NB4 (cell line): Measurements from ENCODE around the gene OR10J1.

Experiments
- POLR2A ChIP-seq: IDR thresholded peaks from 2 replicates; pipeline ENCODE4 v1.6.1; 2011; ENCODE audit warnings: mild to moderate bottlenecking; ENCODE audit not compliant: insufficient read length; ENCODE audit errors: extremely low read depth
- TF ChIP-seq, protein P1 (sequence below): IDR thresholded peaks from one replicate; pipeline ENCODE4 v1.5.1; 2012; ENCODE audit warnings: low read depth, low read length
- TF ChIP-seq, protein P2 (sequence below): IDR thresholded peaks from 2 replicates; pipeline ENCODE4 v1.6.1; 2011; ENCODE audit warnings: low read depth, low read length

DNA sequence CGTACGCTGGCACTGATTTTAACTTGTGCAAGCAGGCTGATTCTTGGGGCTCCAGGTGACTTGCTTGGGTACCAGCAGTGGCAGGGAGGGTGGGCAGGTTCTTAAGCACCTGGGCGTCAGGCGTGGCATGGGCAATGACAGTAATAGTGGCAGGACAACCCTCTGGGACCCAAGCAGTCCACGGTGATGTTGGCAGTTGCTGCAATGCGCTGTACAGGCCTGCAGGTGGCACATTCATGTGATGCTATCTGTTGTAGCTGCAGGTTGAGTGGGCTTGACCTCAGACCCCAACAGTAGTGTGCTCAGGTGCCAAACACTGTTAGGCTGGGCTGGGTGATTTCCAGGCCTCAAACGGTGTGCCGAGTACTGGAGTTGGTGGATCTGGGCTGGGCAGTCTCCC lies 17.7 kb upstream of the OR10J1 start:
- TF ChIP-seq, protein P1, sequence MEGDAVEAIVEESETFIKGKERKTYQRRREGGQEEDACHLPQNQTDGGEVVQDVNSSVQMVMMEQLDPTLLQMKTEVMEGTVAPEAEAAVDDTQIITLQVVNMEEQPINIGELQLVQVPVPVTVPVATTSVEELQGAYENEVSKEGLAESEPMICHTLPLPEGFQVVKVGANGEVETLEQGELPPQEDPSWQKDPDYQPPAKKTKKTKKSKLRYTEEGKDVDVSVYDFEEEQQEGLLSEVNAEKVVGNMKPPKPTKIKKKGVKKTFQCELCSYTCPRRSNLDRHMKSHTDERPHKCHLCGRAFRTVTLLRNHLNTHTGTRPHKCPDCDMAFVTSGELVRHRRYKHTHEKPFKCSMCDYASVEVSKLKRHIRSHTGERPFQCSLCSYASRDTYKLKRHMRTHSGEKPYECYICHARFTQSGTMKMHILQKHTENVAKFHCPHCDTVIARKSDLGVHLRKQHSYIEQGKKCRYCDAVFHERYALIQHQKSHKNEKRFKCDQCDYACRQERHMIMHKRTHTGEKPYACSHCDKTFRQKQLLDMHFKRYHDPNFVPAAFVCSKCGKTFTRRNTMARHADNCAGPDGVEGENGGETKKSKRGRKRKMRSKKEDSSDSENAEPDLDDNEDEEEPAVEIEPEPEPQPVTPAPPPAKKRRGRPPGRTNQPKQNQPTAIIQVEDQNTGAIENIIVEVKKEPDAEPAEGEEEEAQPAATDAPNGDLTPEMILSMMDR = peak; percentile 12
- TF ChIP-seq, protein P2, sequence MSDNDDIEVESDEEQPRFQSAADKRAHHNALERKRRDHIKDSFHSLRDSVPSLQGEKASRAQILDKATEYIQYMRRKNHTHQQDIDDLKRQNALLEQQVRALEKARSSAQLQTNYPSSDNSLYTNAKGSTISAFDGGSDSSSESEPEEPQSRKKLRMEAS = no peak
- TF ChIP-seq POLR2A = no peak
